Neutrophil (primary cell): ENCODE results near the gene LARGE1.

ENCODE experiments used
- H3K27ac ChIP-seq: fragments of 200-600 bp; sonication (generic); 2 replicates; pipeline ENCODE4 v1.5.1; 2016; ENCODE audit warnings: mild to moderate bottlenecking, moderate library complexity
- H3K27me3 ChIP-seq: fragments of 200-600 bp; sonication (generic); 2 replicates; pipeline ENCODE4 v1.6.0; 2016; ENCODE audit warnings: mild to moderate bottlenecking
- H3K36me3 ChIP-seq: fragments of 200-600 bp; sonication (generic); 2 replicates; pipeline ENCODE4 v1.5.1; 2017
- H3K4me1 ChIP-seq, 2 experiments: fragments of 200-600 bp in 1 of 2; sonication (generic) in 1 of 2; 1 replicate in 1 of 2; 2 replicates in 1 of 2; pipeline versions ENCODE4 v1.5.1 to v1.6.1; 2013 to 2016; ENCODE audit warnings: low read depth in 1 of 2, low read length in 1 of 2, mild to moderate bottlenecking in 1 of 2, moderate library complexity in 1 of 2; ENCODE audit not compliant: control insufficient read depth in 1 of 2, insufficient read depth in 1 of 2
- H3K4me3 ChIP-seq, 2 experiments: fragments of 200-600 bp in 1 of 2; sonication (generic) in 1 of 2; 1 replicate in 1 of 2; 2 replicates in 1 of 2; pipeline ENCODE4 v1.5.1; 2013 to 2016; ENCODE audit warnings: low read depth in 1 of 2, low read length in 1 of 2, mild to moderate bottlenecking in 1 of 2, moderate library complexity in 1 of 2
- H3K9me3 ChIP-seq: fragments of 200-600 bp; sonication (generic); 2 replicates; pipeline ENCODE4 v1.5.1; 2016
- CTCF ChIP-seq: fragments of 200-600 bp; sonication (generic); IDR thresholded peaks from 2 replicates; pipeline ENCODE4 v1.5.1; 2016; ENCODE audit warnings: antibody characterized with exemption

The LARGE1 gene

GRCh38 chr22:33789690-33790253, 130.5 kb downstream of the LARGE1 start:
- no peaks in the 10 kb centered on the region for H3K36me3 ChIP-seq
- no peaks in the 10 kb centered on the region for H3K9me3 ChIP-seq
- H3K27me3 ChIP-seq, result no peaks in the 10 kb centered on the region
- no peaks in the 10 kb centered on the region for H3K4me1 ChIP-seq
- H3K27ac ChIP-seq, result no peak overlapping the region
- TF ChIP-seq CTCF, result no peak
- H3K4me3 ChIP-seq, result no peak overlapping the region

GRCh38 chr22:33788927-33789326, 131.3 kb downstream of the LARGE1 start:
- H3K4me1 ChIP-seq, result no peaks in the 10 kb centered on the region
- no peak for TF ChIP-seq CTCF

DNA sequence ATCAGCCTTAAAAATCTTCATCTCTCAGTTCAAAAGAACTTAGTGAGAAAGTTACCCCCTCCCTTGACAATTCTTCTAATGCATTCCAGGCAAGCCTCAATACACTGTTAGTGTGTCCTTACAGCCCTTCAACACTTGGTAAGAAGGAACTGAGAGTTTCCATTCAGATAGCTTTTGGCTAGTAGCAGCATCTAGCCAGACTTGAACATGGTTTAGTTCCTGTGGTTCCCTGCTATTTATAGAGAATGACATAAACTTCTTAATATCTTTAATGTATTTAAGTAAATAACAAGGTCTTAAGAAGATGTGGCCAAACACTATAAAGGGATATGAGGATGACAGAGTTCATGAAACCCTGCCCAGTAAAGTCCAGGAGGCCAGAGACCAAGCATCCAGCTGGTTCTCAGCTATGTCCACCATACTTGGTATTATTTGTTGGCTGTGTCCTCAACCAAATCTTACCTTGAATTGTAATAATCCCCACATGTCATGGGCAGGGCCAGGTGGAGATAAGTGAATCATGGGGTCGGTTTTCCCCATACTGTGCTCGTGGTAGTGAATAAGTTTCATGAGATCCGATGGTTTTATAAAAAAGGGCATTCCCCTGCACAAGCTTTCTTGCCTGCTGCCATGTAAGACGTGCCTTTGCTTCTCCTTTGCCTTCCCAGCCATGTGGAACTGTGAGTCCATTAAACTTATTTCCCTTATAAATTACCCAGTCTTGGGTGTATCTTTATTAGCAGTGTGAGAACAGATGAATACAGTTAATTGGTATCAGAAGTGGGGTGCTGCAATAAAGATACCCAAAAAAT, 132.4 kb downstream of the LARGE1 start:
- Histone ChIP-seq H3K36me3 (no peaks in the 10 kb centered on the region), H3K4me1 (no peaks in the 10 kb centered on the region), H3K4me3 (no peak overlapping the region), H3K27ac (no peak overlapping the region), H3K9me3 (no peaks in the 10 kb centered on the region), H3K27me3 (no peaks in the 10 kb centered on the region)
- TF ChIP-seq CTCF, result no peak

More at GRCh38 chr22:33788927-33789326, 131.3 kb downstream of the LARGE1 start:
- Histone ChIP-seq H3K27me3 (no peaks in the 10 kb centered on the region), H3K36me3 (no peaks in the 10 kb centered on the region), H3K9me3 (no peaks in the 10 kb centered on the region), H3K4me3 (no peak overlapping the region), H3K27ac (no peak overlapping the region)

- H3K9me3 ChIP-seq, result no peaks in the 10 kb centered on the region
- no peak for TF ChIP-seq CTCF
- no peak overlapping the region for H3K27ac ChIP-seq
- H3K27me3 ChIP-seq, result no peaks in the 10 kb centered on the region
- H3K4me1 ChIP-seq, result no peaks in the 10 kb centered on the region
- no peak overlapping the region for H3K4me3 ChIP-seq
- H3K36me3 ChIP-seq, result no peaks in the 10 kb centered on the region
Observed at GRCh38 chr22:33786149-33786548, 134.1 kb downstream of the LARGE1 start.

GRCh38 chr22:33785283-33785968, 134.8 kb downstream of the LARGE1 start:
- TF ChIP-seq CTCF, result no peak
- no peak overlapping the region for H3K4me3 ChIP-seq
- no peaks in the 10 kb centered on the region for H3K9me3 ChIP-seq
- H3K27me3 ChIP-seq, result no peaks in the 10 kb centered on the region
- no peaks in the 10 kb centered on the region for H3K4me1 ChIP-seq
- no peaks in the 10 kb centered on the region for H3K36me3 ChIP-seq
- H3K27ac ChIP-seq, result no peak overlapping the region
